ENCODE data around the gene VAX1. TPM values are rescaled to one million over a fixed set of nuclear protein-coding genes. Genes with fewer than 3 reads are reported as not detected.

Gene VAX1
- total RNA-seq, 2 experiments from 2014 or later = not detected

- Histone ChIP-seq H3K27ac (ENCODE audit: low read depth, low read length, poor library complexity, severe bottlenecking) (no peak overlapping the region), H3K79me2 (ENCODE audit: insufficient read depth, low read depth, low read length) (no peaks in the 10 kb centered on the region), H3K4me1 (ENCODE audit: insufficient read depth, low read length, poor library complexity, severe bottlenecking) (no peaks in the 10 kb centered on the region), H3K4me2 (ENCODE audit: low read length) (no peak overlapping the region), H4K20me1 (ENCODE audit: insufficient read depth, low read length) (no peaks in the 10 kb centered on the region), H2AFZ (ENCODE audit: low read length) (no peak overlapping the region), H3K36me3 (ENCODE audit: insufficient read depth, low read length) (no peaks in the 10 kb centered on the region), H3K9me2 (ENCODE audit: insufficient read depth, low read length) (no peaks in the 10 kb centered on the region), H3K9me3 (ENCODE audit: low read length) (no peaks in the 10 kb centered on the region), H3K4me3 (ENCODE audit: low read depth, low read length, poor library complexity, severe bottlenecking) (no peak overlapping the region)
- TF ChIP-seq CTCF (conservative IDR thresholded peaks at IDR 0.05; ENCODE audit: low read length) (no peak), EZH2phosphoT487 (IDR thresholded peaks at IDR 0.05; ENCODE audit: borderline replicate concordance, low read depth, low read length) (no peak)
- ChIA-PET POLR2A (no interaction called here), CTCF (ENCODE audit: unreplicated experiment) (no interaction called here)
- DNase-seq (ENCODE audit: low spot score) = no peak
- no TSS peak for BruUV-seq (replicated peaks)
- intact Hi-C loops (cut with micrococcal nuclease; ENCODE audit: unreplicated experiment) = no loop called here
These were observed 4.6 kb downstream of the VAX1 start for GRCh38 chr10:117133273-117134055.

- Histone ChIP-seq H4K20me1 (ENCODE audit: insufficient read depth, low read length) (no peaks in the 10 kb centered on the region), H2AFZ (ENCODE audit: low read length) (no peak overlapping the region), H3K4me3 (ENCODE audit: low read depth, low read length, poor library complexity, severe bottlenecking) (no peak overlapping the region), H3K9me2 (ENCODE audit: insufficient read depth, low read length) (no peaks in the 10 kb centered on the region), H3K4me2 (ENCODE audit: low read length) (no peak overlapping the region), H3K27ac (ENCODE audit: low read depth, low read length, poor library complexity, severe bottlenecking) (no peak overlapping the region), H3K36me3 (ENCODE audit: insufficient read depth, low read length) (no peaks in the 10 kb centered on the region), H3K4me1 (ENCODE audit: insufficient read depth, low read length, poor library complexity, severe bottlenecking) (no peaks in the 10 kb centered on the region), H3K9me3 (ENCODE audit: low read length) (no peaks in the 10 kb centered on the region), H3K79me2 (ENCODE audit: insufficient read depth, low read depth, low read length) (no peaks in the 10 kb centered on the region)
- intact Hi-C loops (cut with micrococcal nuclease; ENCODE audit: unreplicated experiment) = no loop called here
- DNase-seq (ENCODE audit: low spot score) = no peak
- BruUV-seq (replicated peaks) = no TSS peak
- ChIA-PET CTCF (ENCODE audit: unreplicated experiment) (no interaction called here), POLR2A (no interaction called here)
- TF ChIP-seq EZH2phosphoT487 (IDR thresholded peaks at IDR 0.05; ENCODE audit: borderline replicate concordance, low read depth, low read length) = no peak
- TF ChIP-seq CTCF (conservative IDR thresholded peaks at IDR 0.05; ENCODE audit: low read length) = no peak
These were observed 5.3 kb downstream of the VAX1 start for GRCh38 chr10:117132751-117133231.
